Ramos (cell line): ENCODE measurements around the gene ATP8A1.

Source experiments
- in situ Hi-C: fragments of 300-500 bp; cut with MboI; formaldehyde crosslinking; loops from one replicate; pipeline ENCODE4 v1.14.3; 2022; ENCODE audit warnings: low sequenced_read_pairs; ENCODE audit not compliant: unreplicated experiment

Gene ATP8A1

GRCh38 chr4:42628740-42629139 lies 28.2 kb downstream of the ATP8A1 start:
- in situ Hi-C loops, result no loop called here

- in situ Hi-C loops, result no loop called here
These were observed 28.8 kb downstream of the ATP8A1 start for GRCh38 chr4:42627885-42628646.

GRCh38 chr4:42626629-42627146 lies 30.2 kb downstream of the ATP8A1 start:
- in situ Hi-C loops, result no loop called here

GRCh38 chr4:42625329-42625728 lies 31.6 kb downstream of the ATP8A1 start:
- in situ Hi-C loops, result no loop called here

GRCh38 chr4:42624551-42624950 lies 32.4 kb downstream of the ATP8A1 start:
- in situ Hi-C loops, result no loop called here

- in situ Hi-C loops, result no loop called here
These were observed 38.9 kb downstream of the ATP8A1 start for GRCh38 chr4:42618023-42618422.

GRCh38 chr4:42617030-42617429 lies 39.9 kb downstream of the ATP8A1 start:
- in situ Hi-C loops, result no loop called here

- in situ Hi-C loops, result no loop called here
These were observed 40.3 kb downstream of the ATP8A1 start for GRCh38 chr4:42616572-42616971.

- in situ Hi-C loops, result no loop called here
These were observed 41.7 kb downstream of the ATP8A1 start for GRCh38 chr4:42615131-42615763.

- in situ Hi-C loops, result no loop called here
These were observed 44.0 kb downstream of the ATP8A1 start for GRCh38 chr4:42612898-42613297.

- in situ Hi-C loops, result no loop called here
These were observed 46.0 kb downstream of the ATP8A1 start for GRCh38 chr4:42610941-42611340.

- in situ Hi-C loops, result no loop called here
These were observed 47.9 kb downstream of the ATP8A1 start for GRCh38 chr4:42609051-42609450.

- in situ Hi-C loops, result no loop called here
These were observed 48.4 kb downstream of the ATP8A1 start for GRCh38 chr4:42608551-42608950.

- in situ Hi-C loops, result no loop called here
These were observed 49.7 kb downstream of the ATP8A1 start for GRCh38 chr4:42607011-42607726.

GRCh38 chr4:42605264-42605663 lies 51.6 kb downstream of the ATP8A1 start:
- in situ Hi-C loops, result no loop called here

- in situ Hi-C loops, result no loop called here
These were observed 53.0 kb downstream of the ATP8A1 start for GRCh38 chr4:42603862-42604261.

GRCh38 chr4:42600578-42600977 lies 56.3 kb downstream of the ATP8A1 start:
- in situ Hi-C loops, result no loop called here

GRCh38 chr4:42596918-42597317 lies 60.0 kb downstream of the ATP8A1 start:
- in situ Hi-C loops, result no loop called here

- in situ Hi-C loops, result no loop called here
These were observed 62.0 kb downstream of the ATP8A1 start for GRCh38 chr4:42594888-42595287.

GRCh38 chr4:42588909-42589308 lies 68.0 kb downstream of the ATP8A1 start:
- in situ Hi-C loops, result no loop called here

- in situ Hi-C loops, result no loop called here
These were observed 70.1 kb downstream of the ATP8A1 start for GRCh38 chr4:42586775-42587174.
